CD14-positive monocyte (primary cell): Measurements from ENCODE around the gene UNC5C. TPM values are rescaled to one million over a fixed set of nuclear protein-coding genes. Genes with fewer than 3 reads are reported as not detected.

Experiments
- DNase-seq, 3 donors: peaks; one replicate each; pipeline ENCODE4 v3.0.0-alpha.2; 2011 to 2022
- H2AFZ ChIP-seq: 2 replicates; pipeline ENCODE4 v1.6.0; 2012; ENCODE audit warnings: mild to moderate bottlenecking, low read depth, low read length, inconsistent platforms; ENCODE audit not compliant: insufficient read depth, poor library complexity, severe bottlenecking
- H3K27ac ChIP-seq, 2 donors: 1 replicate in 1 of 2; 2 replicates in 1 of 2; pipeline ENCODE4 v1.5.1; 2012 to 2013; ENCODE audit warnings: low read length in 2 of 2, control low read depth in 1 of 2, inconsistent platforms in 1 of 2, low read depth in 1 of 2, mild to moderate bottlenecking in 1 of 2
- H3K27me3 ChIP-seq, 2 donors: one replicate each; pipeline versions ENCODE4 v1.6.0 to v1.6.1; 2011 to 2013; ENCODE audit warnings: low read length in 2 of 2; ENCODE audit not compliant: control insufficient read depth in 2 of 2, insufficient read depth in 2 of 2
- H3K36me3 ChIP-seq, 2 donors: replicated peaks in 1 of 2; 1 replicate in 1 of 2; 2 replicates in 1 of 2; pipeline versions ENCODE4 v1.5.1 to v1.6.1; 2012 to 2013; ENCODE audit warnings: low read length in 2 of 2, control low read depth in 1 of 2, inconsistent platforms in 1 of 2, mild to moderate bottlenecking in 1 of 2; ENCODE audit not compliant: insufficient read depth in 2 of 2, control insufficient read depth in 1 of 2
- H3K4me1 ChIP-seq, 2 donors: 1 replicate in 1 of 2; 2 replicates in 1 of 2; pipeline versions ENCODE4 v1.5.1 to v1.6.1; 2012 to 2013; ENCODE audit warnings: low read length in 2 of 2, control low read depth in 1 of 2, inconsistent platforms in 1 of 2, mild to moderate bottlenecking in 1 of 2, moderate library complexity in 1 of 2; ENCODE audit not compliant: insufficient read depth in 2 of 2, control insufficient read depth in 1 of 2
- H3K4me2 ChIP-seq: replicated peaks from 2 replicates; pipeline ENCODE3; 2012; ENCODE audit warnings: low read length, moderate library complexity, mild to moderate bottlenecking; ENCODE audit not compliant: poor library complexity, severe bottlenecking; ENCODE audit errors: extremely low read depth
- H3K4me3 ChIP-seq, 3 experiments: fragments of 200-600 bp in 1 of 3; sonication (generic) in 1 of 3; replicated peaks in 1 of 3; 1 replicate in 2 of 3; 2 replicates in 1 of 3; pipeline ENCODE4 v1.5.1; 2011 to 2013; ENCODE audit warnings: low read length in 3 of 3, mild to moderate bottlenecking in 3 of 3, control low read depth in 2 of 3, low read depth in 2 of 3, inconsistent platforms in 1 of 3, moderate library complexity in 1 of 3
- H3K79me2 ChIP-seq: 2 replicates; pipeline ENCODE4 v1.6.0; 2012; ENCODE audit warnings: mild to moderate bottlenecking, control low read depth, inconsistent platforms, low read length, moderate library complexity; ENCODE audit not compliant: insufficient read depth
- H3K9ac ChIP-seq: 2 replicates; pipeline ENCODE4 v1.6.0; 2017; ENCODE audit warnings: low read length, mild to moderate bottlenecking; ENCODE audit not compliant: insufficient read depth, poor library complexity, severe bottlenecking
- H3K9me3 ChIP-seq, 2 donors: replicated peaks in 1 of 2; 1 replicate in 1 of 2; 2 replicates in 1 of 2; pipeline versions ENCODE4 v1.5.1 to v1.6.1; 2012 to 2013; ENCODE audit warnings: low read length in 2 of 2, control low read depth in 1 of 2; ENCODE audit not compliant: control insufficient read depth in 1 of 2, insufficient read depth in 1 of 2
- H4K20me1 ChIP-seq: 2 replicates; pipeline ENCODE4 v1.6.0; 2012; ENCODE audit warnings: mild to moderate bottlenecking, low read length, control low read depth, moderate library complexity; ENCODE audit not compliant: insufficient read depth
- H3K27ac Mint-ChIP-seq, 7 donors: one replicate each; pipeline ENCODE4 v1.8.0; 2020; ENCODE audit warnings: mild to moderate bottlenecking in 7 of 7, mixed read lengths in 7 of 7, moderate library complexity in 6 of 7, inconsistent platforms in 2 of 7
- H3K27me3 Mint-ChIP-seq, 3 donors: one replicate each; pipeline ENCODE4 v1.8.0; 2021 to 2022; ENCODE audit warnings: low read depth in 3 of 3, mild to moderate bottlenecking in 3 of 3, mixed read lengths in 3 of 3, moderate library complexity in 3 of 3, inconsistent platforms in 1 of 3
- H3K36me3 Mint-ChIP-seq, 2 donors: one replicate each; pipeline ENCODE4 v1.8.0; 2020; ENCODE audit warnings: mixed read lengths in 2 of 2, inconsistent platforms in 1 of 2, mild to moderate bottlenecking in 1 of 2
- H3K4me1 Mint-ChIP-seq: one replicate; pipeline ENCODE4 v1.8.0; 2020; ENCODE audit warnings: mild to moderate bottlenecking, mixed read lengths
- H3K4me3 Mint-ChIP-seq, 2 donors: one replicate each; pipeline ENCODE4 v1.8.0; 2020; ENCODE audit warnings: mild to moderate bottlenecking in 2 of 2, mixed read lengths in 2 of 2, moderate library complexity in 1 of 2
- H3K9me3 Mint-ChIP-seq, 7 donors: one replicate each; pipeline ENCODE4 v1.8.0; 2020 to 2022; ENCODE audit warnings: mixed read lengths in 7 of 7, mild to moderate bottlenecking in 6 of 7, moderate library complexity in 6 of 7, inconsistent platforms in 2 of 7
- CTCF ChIP-seq: fragments of 200-600 bp; IDR thresholded peaks from one replicate; pipeline ENCODE4 v1.8.0; 2022; ENCODE audit warnings: antibody characterized with exemption, mild to moderate bottlenecking
- WGBS: methylation state at CpG from one replicate; pipeline ENCODE4 v1.1.5; 2013; ENCODE audit warnings: missing lambda C conversion rate; ENCODE audit not compliant: insufficient coverage; 5-methylcytosine and 5-hydroxymethylcytosine counted together
- intact Hi-C, 2 donors: fragments of 100-400 bp; cut with micrococcal nuclease; formaldehyde crosslinking; loops; one replicate each; pipeline versions ENCODE4 v1.15.0 to v1.15.1; 2023
- polyA plus RNA-seq, 3 donors: library from polyadenylated mRNA; depleted of rRNA in 1 of 3; unstranded in 2 of 3; stranded (reverse) in 1 of 3; fragments of 300-500 nt in 2 of 3; fragments of >200 nt in 1 of 3; fragmentation: Illumina TruSeq in 2 of 3; gene quantifications; 1 replicate in 2 of 3; 2 replicates in 1 of 3; pipeline ENCODE4 v1.2.3, GENCODE V29; 2012 to 2021

Gene UNC5C
- polyA plus RNA-seq, 3 donors = 0.03 TPM; not detected in 2

GRCh38 chr4:95563638-95564337, 15.0 kb upstream of the UNC5C start:
- no peak for DNase-seq
- no peak overlapping the region for H3K27ac ChIP-seq
- no peak overlapping the region for H2AFZ ChIP-seq
- 94% methylated on average over 2 of the region's 2 CpGs for WGBS
- Mint-ChIP-seq H3K36me3 (no peaks in the 10 kb centered on the region), H3K27ac (no peak overlapping the region), H3K27me3 (no peaks in the 10 kb centered on the region), H3K9me3 (peaks cover 0 to 3% (median 2%) of the 10 kb centered on the region in 7 donors), H3K4me1 (no peaks in the 10 kb centered on the region), H3K4me3 (no peak overlapping the region)
- no peaks in the 10 kb centered on the region for H3K36me3 ChIP-seq
- no peak overlapping the region for H3K9ac ChIP-seq
- no peak overlapping the region for H3K4me2 ChIP-seq
- H3K4me1 ChIP-seq = no peaks in the 10 kb centered on the region
- no peaks in the 10 kb centered on the region for H3K27me3 ChIP-seq
- no peak for TF ChIP-seq CTCF
- no peak overlapping the region for H3K4me3 ChIP-seq
- intact Hi-C loops = no loop called here
- H3K79me2 ChIP-seq = no peaks in the 10 kb centered on the region
- H3K9me3 ChIP-seq = no peaks in the 10 kb centered on the region
- H4K20me1 ChIP-seq = no peaks in the 10 kb centered on the region

GRCh38 chr4:95560774-95561173, 12.0 kb upstream of the UNC5C start:
- Histone ChIP-seq H2AFZ (no peak overlapping the region), H4K20me1 (no peaks in the 10 kb centered on the region), H3K27me3 (no peaks in the 10 kb centered on the region), H3K36me3 (no peaks in the 10 kb centered on the region), H3K9ac (no peak overlapping the region), H3K27ac (no peak overlapping the region), H3K4me2 (no peak overlapping the region), H3K79me2 (no peaks in the 10 kb centered on the region), H3K9me3 (no peaks in the 10 kb centered on the region), H3K4me1 (no peaks in the 10 kb centered on the region), H3K4me3 (no peak overlapping the region)
- H3K27me3 Mint-ChIP-seq = no peaks in the 10 kb centered on the region
- no peak for DNase-seq
- TF ChIP-seq CTCF = no peak
- H3K27ac Mint-ChIP-seq = no peak overlapping the region
- H3K4me1 Mint-ChIP-seq = no peaks in the 10 kb centered on the region
- no peak overlapping the region for H3K4me3 Mint-ChIP-seq
- H3K36me3 Mint-ChIP-seq = no peaks in the 10 kb centered on the region
- WGBS = 100% methylated on average over 1 of the region's 1 CpG
- intact Hi-C loops = no loop called here
- H3K9me3 Mint-ChIP-seq = peaks cover 0 to 3% (median 0%) of the 10 kb centered on the region in 7 donors
